BE2C (cell line): ENCODE results near the gene ADGRG6. TPM values are rescaled to one million over a fixed set of nuclear protein-coding genes. Genes with fewer than 3 reads are reported as not detected.

Source experiments
- DNase-seq: peaks from one replicate; pipeline ENCODE4 v3.0.0-alpha.2; 2020
- H3K27me3 ChIP-seq: fragments of 250-450 bp; sonication (Bioruptor Pico); 2 replicates; pipeline ENCODE4 v1.5.1; 2020; ENCODE audit warnings: mild to moderate bottlenecking
- H3K36me3 ChIP-seq: fragments of 250-450 bp; sonication (Bioruptor Pico); 2 replicates; pipeline ENCODE4 v1.5.1; 2020; ENCODE audit warnings: mild to moderate bottlenecking
- H3K4me1 ChIP-seq: fragments of 250-450 bp; sonication (Bioruptor Pico); 2 replicates; pipeline ENCODE4 v1.5.1; 2020
- H3K4me3 ChIP-seq: 2 replicates; pipeline ENCODE4 v1.5.1; 2011; ENCODE audit warnings: low read depth, low read length
- H3K9me3 ChIP-seq: fragments of 250-450 bp; sonication (Bioruptor Pico); 2 replicates; pipeline ENCODE4 v1.5.1; 2020
- polyA plus RNA-seq: library from polyadenylated mRNA; unstranded; fragments of >200 nt; gene quantifications from one replicate; pipeline ENCODE4 v1.2.1, GENCODE V29; 2012; ENCODE audit warnings: low read depth, missing spikeins; ENCODE audit not compliant: insufficient read length, insufficient read depth
- TF ChIP-seq, protein P1 (sequence below): IDR thresholded peaks from 2 replicates; pipeline ENCODE4 v1.5.1; 2012; ENCODE audit warnings: mild to moderate bottlenecking, low read depth, low read length

The ADGRG6 gene
- not detected for polyA plus RNA-seq

GRCh38 chr6:142301651-142302391, at the start of gene ADGRG6:
TSS of gene ADGRG6 (plus strand) at chr6:142302007. CDS start at chr6:142302330, 323 bp downstream.
- Histone ChIP-seq H3K27me3 (peaks cover 27% of the 10 kb centered on the region), H3K36me3 (no peaks in the 10 kb centered on the region), H3K4me1 (no peaks in the 10 kb centered on the region), H3K9me3 (no peaks in the 10 kb centered on the region), H3K4me3 (no peak within 1 kb of the TSS)
- DNase-seq = no peak
- TF ChIP-seq, protein P1, sequence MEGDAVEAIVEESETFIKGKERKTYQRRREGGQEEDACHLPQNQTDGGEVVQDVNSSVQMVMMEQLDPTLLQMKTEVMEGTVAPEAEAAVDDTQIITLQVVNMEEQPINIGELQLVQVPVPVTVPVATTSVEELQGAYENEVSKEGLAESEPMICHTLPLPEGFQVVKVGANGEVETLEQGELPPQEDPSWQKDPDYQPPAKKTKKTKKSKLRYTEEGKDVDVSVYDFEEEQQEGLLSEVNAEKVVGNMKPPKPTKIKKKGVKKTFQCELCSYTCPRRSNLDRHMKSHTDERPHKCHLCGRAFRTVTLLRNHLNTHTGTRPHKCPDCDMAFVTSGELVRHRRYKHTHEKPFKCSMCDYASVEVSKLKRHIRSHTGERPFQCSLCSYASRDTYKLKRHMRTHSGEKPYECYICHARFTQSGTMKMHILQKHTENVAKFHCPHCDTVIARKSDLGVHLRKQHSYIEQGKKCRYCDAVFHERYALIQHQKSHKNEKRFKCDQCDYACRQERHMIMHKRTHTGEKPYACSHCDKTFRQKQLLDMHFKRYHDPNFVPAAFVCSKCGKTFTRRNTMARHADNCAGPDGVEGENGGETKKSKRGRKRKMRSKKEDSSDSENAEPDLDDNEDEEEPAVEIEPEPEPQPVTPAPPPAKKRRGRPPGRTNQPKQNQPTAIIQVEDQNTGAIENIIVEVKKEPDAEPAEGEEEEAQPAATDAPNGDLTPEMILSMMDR = no peak

DNA sequence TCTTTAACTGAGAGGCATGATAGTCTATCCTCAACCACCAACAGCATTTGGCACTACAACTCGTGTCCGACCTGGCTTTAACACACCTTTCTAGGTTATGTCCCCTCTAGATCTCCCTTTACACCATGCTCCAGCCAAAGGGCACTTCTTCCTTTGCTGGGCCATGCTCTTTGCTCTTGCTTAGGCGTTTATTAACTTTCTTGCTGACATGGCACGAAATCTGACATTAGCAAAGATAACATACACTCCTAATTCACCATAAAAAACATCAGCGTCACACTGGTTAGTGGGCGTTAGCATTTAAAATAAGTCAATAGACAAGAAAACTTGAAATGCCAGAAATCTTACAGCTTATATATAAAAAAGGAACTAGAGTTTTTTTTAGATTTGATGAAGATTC, 47.3 kb upstream of the ADGRG6 start:
- Histone ChIP-seq H3K27me3 (no peaks in the 10 kb centered on the region), H3K36me3 (no peaks in the 10 kb centered on the region), H3K4me3 (no peak overlapping the region), H3K9me3 (no peaks in the 10 kb centered on the region), H3K4me1 (no peaks in the 10 kb centered on the region)
- TF ChIP-seq, protein P1 = no peak
- DNase-seq = no peak

DNA sequence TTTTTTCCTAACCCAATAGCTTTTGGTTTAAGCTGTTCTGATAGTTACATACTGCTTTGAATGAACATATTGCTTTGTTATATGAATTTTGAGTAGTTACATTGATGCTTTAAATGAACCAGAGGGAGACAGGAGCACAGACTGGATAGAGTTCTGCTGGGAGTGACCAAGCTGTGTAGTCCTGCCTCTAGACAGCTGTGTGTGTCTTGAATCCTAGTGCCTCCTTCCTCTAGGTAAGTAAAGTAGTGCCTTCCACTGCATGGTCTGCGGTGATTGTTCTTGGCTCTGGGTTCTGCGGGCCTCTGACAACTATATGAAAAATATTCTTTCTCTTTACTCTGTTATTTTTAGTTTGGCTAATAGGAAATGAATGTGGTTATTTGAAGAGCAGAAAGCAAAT, 46.0 kb upstream of the ADGRG6 start:
- H3K36me3 ChIP-seq = no peaks in the 10 kb centered on the region
- no peaks in the 10 kb centered on the region for H3K4me1 ChIP-seq
- H3K4me3 ChIP-seq = no peak overlapping the region
- DNase-seq = no peak
- TF ChIP-seq, protein P1 = no peak
- H3K27me3 ChIP-seq = no peaks in the 10 kb centered on the region
- no peaks in the 10 kb centered on the region for H3K9me3 ChIP-seq

DNA sequence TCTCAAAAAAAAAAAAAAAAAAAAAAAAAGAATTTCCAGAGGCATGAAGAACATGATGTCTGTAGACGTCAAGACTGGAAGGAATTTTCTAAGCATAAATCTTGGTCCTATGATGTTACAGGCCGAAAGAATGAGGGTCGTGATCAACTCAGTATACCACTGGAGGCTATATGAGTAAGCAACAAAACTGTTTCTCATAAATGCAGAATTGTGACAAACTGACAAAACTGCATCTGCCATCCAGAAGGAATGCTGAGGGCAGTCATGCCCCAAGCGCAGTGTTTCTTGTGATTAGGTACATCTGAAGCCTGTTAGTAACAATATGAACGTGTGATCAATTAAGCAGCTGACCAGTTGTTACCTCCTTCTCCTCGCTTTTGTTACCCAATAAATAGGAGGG, 43.5 kb upstream of the ADGRG6 start:
- Histone ChIP-seq H3K4me1 (no peaks in the 10 kb centered on the region), H3K36me3 (no peaks in the 10 kb centered on the region), H3K4me3 (no peak overlapping the region), H3K9me3 (no peaks in the 10 kb centered on the region), H3K27me3 (no peaks in the 10 kb centered on the region)
- DNase-seq = no peak
- TF ChIP-seq, protein P1 = no peak

DNA sequence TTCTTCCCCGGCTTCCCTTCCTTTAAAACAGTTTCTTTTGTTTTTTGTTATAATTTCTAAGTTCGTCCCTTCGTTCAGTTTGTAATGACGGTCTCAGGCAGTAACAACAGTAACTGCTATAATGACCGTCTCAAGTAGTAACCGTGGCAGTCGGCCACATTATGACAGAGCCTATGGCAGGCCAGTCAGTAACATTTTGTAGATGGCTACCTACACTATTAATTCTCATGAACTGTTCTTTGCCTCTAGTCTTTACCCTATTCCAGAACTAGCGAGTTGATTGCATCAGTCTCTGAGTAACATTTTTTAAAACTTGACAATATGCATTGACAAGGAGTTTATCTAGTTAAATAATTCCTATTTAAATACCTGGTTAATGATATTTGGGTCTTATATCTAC, 43.0 kb upstream of the ADGRG6 start:
- Histone ChIP-seq H3K36me3 (no peaks in the 10 kb centered on the region), H3K27me3 (no peaks in the 10 kb centered on the region), H3K4me3 (no peak overlapping the region), H3K9me3 (no peaks in the 10 kb centered on the region), H3K4me1 (no peaks in the 10 kb centered on the region)
- DNase-seq = no peak
- TF ChIP-seq, protein P1 = no peak

GRCh38 chr6:142260748-142261147, 41.1 kb upstream of the ADGRG6 start:
- no peaks in the 10 kb centered on the region for H3K9me3 ChIP-seq
- no peaks in the 10 kb centered on the region for H3K4me1 ChIP-seq
- no peaks in the 10 kb centered on the region for H3K36me3 ChIP-seq
- TF ChIP-seq, protein P1 = no peak
- DNase-seq = no peak
- H3K27me3 ChIP-seq = no peaks in the 10 kb centered on the region
- no peak overlapping the region for H3K4me3 ChIP-seq
